HG03565 (cell line): ENCODE results near the gene OSM.

Experiments
- ATAC-seq: cut with Tn5 transposase; IDR thresholded peaks from one replicate; pipeline ENCODE4 v1.9.1; 2021; ENCODE audit warnings: mild to moderate bottlenecking, moderate library complexity; ENCODE audit not compliant: unreplicated experiment

OSM gene

GRCh38 chr22:30285846-30286200 is 19.2 kb upstream of the OSM start:
- no peak for ATAC-seq

DNA sequence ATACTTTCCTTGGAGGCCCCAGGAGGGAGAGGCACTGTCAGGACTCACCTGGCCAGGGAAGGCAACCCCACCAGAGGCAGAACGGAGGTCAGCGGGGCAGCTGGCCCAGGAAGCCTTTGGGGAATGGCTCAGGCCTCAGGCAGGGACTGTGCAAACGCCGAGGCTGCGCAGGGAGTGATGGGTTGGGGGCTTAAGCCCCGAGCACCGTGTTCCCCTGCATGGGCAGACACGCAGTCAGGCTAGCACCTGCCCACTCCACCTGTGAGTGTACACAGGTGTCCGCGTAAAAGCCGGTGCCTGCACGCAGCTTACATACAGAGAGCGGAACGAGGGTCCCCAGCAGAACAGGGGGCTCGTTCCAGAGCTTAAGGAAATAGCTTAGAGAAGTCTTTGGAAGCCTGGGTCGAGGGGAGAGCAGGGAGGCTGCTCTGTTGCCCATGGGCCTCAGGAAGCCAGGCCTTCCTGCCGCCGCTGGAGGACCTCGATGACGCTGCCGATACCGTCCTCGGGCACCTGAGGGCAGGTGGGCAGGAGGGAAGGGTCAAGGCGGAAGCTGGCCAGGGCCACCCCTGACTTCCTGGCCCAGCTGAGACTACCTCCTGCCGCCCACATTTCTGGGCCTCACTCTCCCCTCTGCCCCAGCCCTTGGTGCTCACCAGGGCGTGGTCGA is 18.7 kb upstream of the OSM start:
- ATAC-seq = no peak

- no peak for ATAC-seq
These were observed 18.0 kb upstream of the OSM start for GRCh38 chr22:30284666-30285065.

GRCh38 chr22:30284172-30284571 is 17.5 kb upstream of the OSM start:
- ATAC-seq = no peak

- no peak for ATAC-seq
These were observed 16.7 kb upstream of the OSM start for GRCh38 chr22:30283342-30283741.

DNA sequence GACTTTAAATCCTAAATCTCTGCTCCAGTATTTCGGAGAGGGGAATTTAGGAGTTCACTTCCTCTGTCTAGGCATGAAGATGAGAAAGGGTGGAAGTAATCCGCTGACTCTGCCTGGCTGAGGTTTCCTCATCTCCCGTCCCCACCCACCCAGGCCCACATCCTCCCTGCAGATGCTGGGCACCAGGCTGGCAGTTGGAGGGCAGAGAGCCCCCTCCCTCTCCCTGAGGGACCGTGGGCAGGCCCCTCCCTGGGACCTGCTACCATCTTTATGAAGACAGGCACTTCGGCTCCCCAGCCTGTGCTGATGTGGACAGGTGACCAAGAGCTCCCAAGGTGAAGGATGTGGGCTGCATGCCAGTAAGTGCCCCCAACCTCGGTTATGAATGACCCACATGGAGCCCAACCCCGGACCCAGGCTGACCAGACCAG is 16.0 kb upstream of the OSM start:
- ATAC-seq = no peak

GRCh38 chr22:30280505-30280904 is 13.9 kb upstream of the OSM start:
- no peak for ATAC-seq

- no peak for ATAC-seq
These were observed 13.3 kb upstream of the OSM start for GRCh38 chr22:30279932-30280331.

DNA sequence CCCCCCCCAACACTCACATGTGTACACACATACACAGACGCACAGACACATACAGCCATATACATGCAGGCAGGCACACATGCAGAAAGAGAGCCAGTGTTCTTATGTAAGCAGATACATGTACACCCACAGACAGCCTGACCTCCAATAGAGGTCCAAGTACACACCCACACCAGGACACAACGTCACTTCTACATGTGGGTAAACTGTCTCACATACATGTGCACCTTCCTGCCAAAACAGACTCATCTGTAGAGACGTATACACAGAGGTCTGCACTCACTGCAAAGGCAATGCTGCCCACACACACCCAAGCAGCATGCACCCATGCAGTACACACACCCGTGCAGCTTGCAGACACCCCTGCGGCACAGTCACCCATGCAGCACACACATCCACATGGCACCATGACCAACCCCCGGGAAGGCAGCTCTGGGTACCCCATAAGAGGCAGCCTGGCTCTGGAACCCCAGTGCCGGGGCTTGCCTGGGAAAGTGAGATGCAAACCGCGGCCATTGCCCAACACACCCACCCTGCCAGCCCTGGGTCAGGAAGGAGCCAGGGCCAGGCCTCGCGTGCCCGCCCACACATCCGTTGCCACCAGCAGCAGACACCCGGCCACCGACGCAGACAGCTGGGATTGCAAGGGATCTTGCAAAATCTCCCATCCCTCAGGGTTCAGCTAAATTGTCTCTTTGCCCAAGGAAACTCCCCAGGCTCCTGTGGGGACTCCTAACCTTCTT is 12.6 kb upstream of the OSM start:
- no peak for ATAC-seq

DNA sequence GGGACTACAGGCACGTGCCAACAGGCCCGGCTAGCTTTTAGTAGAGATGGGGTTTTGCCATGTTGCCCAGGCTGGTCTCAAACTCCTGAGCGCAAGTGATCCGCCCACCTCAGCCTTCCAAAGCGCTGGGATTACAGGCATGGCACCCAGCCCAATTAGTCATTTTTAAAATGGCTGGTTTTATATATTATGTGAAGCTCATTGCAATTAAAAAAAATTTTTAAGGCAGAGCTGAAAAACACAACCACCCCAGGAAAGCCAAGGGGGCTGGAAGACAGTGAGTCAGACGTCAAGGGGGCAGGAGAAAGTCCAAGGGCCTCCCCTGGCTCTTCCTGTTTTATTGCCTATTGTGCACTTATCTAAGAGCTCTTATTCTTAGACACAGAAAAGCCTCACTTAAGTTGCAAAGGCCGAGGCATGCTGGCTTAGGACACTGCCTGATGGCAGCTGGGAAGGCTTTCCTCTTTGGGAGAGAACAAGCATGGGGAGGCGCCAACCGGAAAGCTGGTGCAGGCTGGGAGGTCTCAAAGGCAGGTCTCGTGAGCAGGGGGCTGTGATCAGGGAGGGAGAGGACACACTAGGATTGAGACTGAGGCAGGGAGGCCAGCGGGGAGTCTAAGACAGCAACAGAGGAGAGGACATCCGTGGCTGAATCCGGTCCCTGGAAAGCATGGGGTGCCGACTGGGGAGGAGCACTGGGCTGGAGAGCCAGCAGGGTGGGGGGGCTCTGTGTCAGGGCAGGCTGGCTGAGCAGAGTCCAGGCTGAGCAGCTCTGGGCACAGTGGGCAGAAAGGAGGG is 11.1 kb upstream of the OSM start:
- ATAC-seq = no peak

DNA sequence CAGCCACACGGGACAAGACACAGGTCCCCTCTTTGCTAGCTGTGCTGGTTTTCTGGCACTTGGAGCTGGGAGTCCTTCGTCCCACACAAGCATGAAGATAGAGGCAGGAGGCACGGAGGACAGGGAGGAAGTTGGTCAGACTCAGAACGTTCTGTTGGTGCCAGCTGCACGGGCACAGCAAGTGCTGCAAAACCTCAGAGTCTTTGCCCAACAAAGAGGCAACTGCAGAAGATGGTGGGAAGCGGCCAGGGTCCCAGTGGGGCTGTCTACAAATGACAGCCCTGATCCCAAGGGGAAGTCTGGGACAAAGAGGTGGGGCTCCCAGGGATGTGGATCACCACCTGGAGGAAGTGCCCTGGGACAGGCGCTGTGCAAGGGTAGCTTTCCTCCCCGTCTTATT is 9.4 kb upstream of the OSM start:
- ATAC-seq = no peak

- ATAC-seq = no peak
These were observed 9.0 kb upstream of the OSM start for GRCh38 chr22:30275625-30276024.

DNA sequence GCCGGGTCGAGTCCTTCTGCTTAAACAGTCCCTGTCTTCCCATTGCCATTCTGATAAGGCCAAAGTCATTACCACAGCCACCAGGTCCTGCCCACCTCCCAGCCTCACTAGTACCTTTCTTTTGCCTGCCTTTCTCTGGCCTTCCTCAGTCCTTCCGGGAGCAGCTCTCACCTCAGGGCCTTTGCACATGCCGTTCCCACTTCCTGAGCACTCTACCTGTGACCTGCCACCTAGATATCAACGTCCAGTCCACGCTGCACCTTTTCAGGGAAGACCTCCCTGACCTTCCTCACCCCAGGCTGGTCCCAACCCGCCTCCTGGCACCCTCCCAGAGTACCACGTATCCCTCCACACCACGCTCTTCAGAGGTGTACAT is 7.8 kb upstream of the OSM start:
- ATAC-seq = no peak

GRCh38 chr22:30273711-30274436 is 7.2 kb upstream of the OSM start:
- no peak for ATAC-seq

DNA sequence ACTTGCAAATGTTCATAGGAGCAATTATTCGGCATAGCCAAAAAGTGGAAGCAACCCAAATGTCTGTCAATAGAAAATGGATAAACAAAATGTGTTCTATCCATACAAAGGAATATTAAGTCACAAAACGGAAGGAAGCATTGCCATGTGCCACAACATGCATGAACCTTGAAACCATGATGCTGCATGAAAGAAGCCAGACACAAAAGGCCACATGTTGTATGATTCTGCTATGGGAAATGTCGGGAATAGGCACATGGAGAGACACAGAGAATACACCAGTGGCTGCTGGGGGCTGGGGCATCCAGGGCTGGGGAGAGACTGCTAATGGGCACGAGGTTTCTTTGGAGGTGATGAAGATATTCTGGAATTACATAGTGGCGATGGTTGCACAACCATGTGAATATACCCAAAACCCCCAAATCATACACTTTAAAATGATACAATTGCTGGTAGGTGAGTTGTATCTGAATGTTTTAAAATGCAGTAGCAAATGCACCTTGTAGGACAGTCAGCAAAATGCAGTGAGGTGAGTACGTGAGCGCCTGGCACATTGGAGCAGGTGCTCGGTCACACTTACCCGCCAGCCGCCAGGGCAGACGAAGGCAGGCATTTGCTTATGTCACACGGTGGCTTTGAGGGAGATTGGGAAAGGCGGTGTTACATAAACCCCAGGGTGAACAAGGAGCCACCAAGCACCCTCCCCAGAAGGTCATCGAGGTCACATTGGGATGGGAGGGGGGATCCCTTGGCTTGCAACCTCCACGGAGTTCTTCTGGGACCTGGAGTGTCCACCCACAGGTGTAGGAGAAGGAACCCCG is 6.3 kb upstream of the OSM start:
- ATAC-seq = no peak

DNA sequence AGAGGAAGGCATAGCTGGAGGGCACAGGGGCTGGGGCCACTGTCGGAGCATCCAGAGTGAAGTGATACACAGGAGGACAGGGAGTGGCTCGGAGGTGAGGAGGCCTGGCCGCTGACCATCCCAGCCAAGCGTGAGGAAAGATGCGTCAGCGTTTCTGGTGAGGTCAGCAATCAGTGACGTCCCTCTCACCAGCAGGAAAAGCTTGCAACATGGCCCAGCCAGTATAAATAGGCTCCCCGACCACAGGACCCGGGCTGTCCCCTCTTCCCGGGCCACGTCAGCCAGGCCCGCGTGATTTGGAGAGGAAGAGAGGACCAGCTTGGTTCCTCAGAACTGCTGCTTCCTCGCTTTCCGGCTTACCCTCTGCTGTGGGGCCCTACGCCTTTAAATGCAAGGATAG is 4.2 kb upstream of the OSM start:
- no peak for ATAC-seq

- ATAC-seq = no peak
These were observed 1.7 kb upstream of the OSM start for GRCh38 chr22:30268331-30268730.

DNA sequence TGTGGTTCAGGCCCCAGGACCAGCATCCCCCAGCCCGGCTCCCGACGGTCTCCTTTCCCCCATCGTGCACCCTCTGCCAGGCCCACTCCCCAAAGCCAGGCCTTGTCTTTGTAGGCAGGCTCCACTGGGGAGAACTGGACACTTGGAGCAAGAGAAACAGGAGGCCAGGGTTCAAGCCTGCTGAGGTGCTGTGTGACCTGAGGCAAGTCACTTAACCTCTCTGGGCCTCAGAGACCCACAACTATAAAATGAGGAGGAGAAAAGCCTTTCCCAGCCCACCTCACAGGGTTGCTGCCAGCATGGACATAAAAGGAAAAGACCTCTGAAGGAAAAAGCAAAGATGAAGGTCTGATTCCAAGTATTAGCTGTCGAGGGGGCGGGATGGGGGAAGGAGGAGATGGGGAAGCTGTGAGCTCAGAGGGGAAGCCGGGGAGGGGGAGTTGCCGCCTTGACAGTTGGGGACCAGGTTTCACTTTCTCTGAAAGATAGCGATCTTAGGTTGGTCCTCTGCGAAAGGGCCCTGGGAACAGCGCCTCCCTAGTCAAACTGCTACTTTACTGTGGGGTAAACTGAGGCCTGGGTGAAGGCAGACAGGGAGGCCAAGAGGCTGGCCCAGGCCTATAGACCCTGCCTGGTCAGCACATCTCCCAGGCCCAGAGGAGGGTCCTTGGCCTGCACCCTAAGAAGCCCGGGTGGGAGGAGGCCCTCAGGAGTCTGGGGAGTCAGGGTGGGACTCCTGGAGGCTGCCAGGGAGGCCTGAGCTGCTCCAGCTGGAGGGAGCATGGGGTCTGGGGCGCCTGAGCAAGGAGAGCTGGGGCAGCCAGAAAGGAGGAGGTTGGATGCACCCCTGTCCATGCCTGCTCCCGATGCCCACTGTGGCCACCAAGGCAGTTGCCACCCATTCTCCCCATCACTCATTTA is 991 bp upstream of the OSM start:
- ATAC-seq = no peak

DNA sequence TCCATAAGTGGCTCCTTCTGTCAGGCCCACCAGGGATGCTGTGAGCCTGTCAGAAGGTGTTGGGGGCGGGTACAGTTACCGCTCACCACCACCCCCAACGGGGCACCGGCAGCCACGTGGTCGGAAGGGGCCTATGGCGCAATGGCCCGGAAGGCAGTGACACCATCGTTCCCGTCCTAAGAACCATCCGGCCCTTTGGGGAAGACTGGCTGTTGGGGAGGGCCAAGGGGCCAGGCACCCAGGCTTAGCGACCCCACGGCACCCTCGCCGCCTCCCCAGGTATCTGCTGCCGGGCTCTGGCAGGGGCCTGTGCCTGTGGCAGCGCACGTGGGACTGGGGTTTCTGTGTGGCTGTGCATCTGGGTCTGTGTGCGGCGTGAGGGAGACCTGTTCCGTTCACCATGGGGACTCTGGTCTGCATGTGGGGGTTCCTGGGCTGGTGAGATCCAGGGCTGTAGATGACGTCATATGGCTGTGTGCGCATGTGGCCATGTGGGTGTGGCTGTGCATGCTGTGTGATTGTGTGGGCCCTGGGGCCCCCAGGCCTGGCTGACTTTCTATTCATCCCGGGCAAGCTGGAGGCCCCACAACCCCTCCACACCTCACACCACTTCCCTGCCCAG is 717 bp downstream of the OSM start:
- peak; percentile 52 for ATAC-seq
